Stimulated activated CD4-positive, alpha-beta T cell treated with anti-CD3 and anti-CD28 coated beads, Interleukin-4, amount 100 ng/mL, for 1 hour (primary cell): Measurements from ENCODE around the gene PAXIP1.

Source experiments
- DNase-seq: peaks from one replicate; pipeline ENCODE4 v3.0.0-alpha.2; 2020

The PAXIP1 gene

DNA sequence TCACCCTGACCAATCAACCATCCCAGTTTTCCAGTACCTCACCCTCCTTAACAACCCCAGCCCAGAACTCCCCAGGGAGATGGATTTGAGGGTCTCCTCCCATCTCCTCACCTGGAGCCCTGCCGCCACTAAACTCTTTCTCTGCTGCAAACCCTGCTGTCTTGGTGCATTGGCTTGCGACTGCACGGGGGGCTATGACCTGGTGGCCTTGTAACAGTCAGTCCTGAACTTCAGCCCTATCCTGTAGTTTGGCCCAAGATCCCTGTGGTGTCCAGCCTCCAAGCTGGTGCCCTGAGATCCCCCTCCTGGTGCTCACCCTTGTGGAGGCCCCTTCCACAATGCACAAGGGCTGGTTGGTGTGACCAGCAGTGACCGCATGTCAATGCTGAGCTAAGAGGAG, 91.9 kb downstream of the PAXIP1 start:
- DNase-seq, result no peak

DNA sequence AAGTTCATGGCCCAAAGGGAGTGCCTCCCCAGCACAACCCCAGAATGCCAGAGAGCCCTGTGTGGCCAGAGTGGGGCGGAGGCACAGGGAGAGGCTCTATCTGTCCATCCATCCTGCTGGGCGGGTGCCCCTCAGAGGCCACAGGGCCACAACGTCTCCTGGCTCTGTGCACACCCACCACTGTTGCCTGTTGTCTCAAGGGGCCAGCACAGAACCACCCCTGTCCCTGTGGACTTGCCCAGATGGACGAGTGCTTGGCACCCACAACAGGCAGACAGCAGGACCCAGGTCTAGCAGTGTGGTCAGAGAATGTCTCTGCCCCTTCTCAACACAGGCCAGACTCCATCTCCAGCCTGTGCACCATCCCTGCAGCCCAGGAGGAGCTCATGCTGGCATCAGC, 92.8 kb downstream of the PAXIP1 start:
- no peak for DNase-seq

DNA sequence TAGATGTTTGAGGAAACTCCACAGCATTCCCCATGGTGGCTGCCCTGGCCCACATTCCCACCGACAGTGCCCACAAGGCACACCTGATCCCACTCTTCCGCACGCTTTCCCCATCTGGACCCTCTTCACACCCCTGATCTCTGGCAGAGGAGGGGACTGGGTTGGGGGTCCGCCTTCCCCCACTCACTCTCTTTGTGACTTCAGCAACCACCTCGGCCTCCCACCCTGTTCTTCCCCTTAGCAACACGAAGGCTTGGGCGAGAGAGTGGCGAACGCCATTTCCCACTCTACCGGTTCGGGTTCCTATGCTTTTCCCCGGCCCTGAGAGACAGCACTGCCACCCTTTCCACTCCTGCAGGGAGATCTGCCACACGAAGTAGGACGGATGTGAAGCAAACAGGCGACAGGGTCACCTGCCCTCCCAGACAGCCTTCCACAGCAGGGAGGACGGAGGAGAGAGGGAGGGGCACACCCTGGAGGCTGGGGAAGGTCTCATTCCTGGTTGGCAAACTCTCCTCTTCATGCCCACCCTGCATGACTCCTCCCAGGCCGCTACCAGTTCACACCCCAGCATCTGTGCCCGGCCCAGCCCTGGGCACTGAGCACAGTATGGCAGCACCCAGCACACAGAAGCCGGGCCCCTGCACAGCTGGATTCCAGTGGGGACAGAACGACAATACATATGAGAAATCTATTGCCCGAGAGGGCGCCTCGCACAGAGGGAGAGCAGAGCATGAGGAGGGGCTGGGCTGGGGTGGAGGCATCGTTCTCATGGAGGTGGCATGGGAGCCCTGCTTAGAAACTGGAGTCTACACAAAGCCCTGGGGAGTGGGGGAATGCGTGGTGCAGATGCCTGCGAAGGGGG, 93.5 kb downstream of the PAXIP1 start:
- no peak for DNase-seq

DNA sequence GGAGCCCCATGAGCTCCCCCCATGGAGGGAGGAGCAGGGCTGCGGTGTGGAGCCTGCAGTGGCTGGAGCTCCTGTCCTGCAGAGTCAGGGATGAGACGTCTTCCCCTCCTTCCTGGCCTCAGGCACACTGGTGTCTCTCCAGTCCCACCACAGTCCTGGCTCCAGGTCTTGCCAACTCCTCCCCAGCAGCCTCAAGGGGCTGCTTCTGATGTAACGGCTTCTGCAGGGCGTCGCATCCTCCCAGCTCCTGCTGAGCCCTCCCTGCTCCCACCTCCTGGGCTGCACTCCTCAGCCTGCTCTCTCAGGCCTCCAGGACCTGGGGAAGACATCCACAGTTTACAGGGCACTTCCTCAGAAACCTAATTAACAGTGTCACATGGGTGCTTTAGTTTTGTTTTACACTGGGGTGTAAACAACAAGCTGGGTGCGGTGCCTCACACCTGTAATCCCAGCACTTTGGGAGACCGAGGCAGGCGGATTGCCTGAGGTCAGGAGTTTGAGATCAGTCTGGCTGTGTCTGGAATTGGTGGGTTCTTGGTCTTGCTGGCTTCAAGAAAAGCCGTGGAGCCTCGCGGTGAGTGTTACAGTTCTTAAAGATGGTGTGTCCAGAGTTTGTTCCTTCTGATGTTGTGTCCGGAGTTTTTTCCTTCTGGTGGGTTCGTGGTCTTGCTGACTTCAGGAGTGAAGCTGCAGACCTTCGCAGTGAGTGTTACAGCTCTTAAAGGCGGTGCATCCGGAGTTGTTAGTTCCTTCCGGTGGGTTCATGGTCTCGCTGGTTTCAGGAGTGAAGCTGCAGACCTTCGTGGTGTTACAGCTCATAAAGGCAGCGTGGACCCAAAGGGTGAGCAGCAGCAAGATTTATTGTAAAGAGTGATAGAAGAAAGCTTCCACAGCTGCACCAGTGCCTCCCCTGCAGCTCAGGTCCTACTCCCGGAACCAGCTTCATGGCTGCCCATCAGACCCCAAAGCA, 95.0 kb downstream of the PAXIP1 start:
- DNase-seq, result no peak

DNA sequence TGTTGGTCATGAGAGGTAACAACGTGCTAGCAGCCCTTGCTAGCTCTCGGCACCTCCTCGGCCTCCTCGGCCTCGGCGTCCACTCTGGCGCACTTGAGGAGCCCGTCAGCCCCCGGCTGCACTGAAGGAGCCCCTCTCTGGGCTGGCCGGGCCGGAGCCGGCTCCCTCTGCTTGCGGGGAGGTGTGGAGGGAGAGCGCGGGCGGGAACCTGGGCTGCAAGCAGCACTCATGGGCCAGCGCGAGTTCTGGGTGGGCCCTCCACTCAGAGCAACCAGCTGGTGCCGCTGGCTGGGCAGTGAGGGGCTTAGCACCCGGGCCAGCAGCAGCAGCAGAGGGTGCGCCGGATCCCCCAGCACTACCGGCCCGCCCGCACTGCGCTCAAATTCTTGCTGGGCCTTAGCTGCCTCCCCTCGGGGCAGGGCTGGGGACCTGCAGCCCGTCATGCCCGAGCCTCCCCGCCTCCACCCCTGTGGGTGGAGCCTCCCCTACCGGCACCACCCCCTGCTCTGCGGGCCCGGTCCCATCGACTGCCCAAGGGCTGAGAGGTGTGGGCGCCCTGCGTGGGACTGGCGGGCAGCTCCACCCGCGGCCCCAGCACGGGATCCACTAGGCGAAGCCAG, 96.1 kb downstream of the PAXIP1 start:
- no peak for DNase-seq

DNA sequence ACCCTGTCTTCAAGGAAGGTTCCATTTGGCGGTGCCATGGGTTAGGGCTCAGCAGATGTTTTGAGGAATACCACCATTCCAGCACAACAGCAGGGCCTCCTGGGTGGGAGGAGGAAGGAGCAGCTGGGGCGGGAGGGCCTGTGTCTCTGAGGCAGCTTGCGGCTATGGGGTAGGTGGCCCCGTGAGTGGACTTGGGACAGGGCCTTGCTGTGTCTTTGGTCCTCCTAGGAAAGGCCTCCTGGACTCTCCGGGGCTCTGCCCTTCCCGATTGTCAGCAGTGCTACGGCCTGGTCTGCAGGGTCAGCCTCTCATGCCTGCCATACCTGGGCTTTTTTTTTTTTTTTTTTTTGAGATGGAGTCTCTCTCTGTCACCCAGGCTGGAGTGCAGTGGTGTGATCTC, 96.7 kb downstream of the PAXIP1 start:
- DNase-seq, result no peak

DNA sequence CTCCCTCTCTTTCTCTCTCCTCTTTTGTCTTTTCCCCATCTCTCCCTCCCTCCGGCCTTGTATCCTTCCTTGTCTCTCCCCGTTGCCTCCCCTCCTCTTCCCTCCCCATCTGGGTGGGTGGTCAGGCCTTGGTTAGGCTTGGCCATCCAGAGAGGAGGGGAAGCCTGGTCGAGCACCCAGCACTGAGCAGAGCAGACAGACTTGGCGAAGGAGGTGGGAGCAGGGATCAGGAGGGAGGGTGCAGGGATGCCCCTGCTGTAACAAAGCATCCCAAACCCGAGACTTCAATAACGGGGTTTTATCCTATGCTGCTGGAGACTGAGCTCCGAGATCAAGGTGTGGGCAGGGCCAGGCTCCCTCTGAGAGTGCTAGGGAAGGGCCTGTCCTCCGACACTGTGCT, 97.3 kb downstream of the PAXIP1 start:
- no peak for DNase-seq

DNA sequence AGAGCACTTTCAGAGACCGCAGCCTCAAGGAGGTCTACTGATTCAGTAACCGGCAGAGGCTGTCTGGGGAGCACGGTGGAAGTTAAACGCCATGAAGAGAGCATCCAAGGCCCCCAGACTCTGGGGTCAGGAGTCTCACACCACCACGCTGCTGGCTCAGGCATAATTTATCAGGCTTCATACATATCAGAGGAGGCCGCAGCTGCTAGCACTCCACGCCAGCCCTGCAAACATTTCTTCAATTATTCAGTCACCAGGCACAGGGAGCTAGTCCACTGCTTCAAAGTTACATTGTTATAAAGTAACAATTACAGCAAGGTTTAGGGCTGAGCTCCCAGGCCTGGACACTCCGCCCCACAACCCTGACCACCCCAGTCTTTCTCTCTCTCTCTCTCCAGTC, 97.8 kb downstream of the PAXIP1 start:
- DNase-seq, result no peak

DNA sequence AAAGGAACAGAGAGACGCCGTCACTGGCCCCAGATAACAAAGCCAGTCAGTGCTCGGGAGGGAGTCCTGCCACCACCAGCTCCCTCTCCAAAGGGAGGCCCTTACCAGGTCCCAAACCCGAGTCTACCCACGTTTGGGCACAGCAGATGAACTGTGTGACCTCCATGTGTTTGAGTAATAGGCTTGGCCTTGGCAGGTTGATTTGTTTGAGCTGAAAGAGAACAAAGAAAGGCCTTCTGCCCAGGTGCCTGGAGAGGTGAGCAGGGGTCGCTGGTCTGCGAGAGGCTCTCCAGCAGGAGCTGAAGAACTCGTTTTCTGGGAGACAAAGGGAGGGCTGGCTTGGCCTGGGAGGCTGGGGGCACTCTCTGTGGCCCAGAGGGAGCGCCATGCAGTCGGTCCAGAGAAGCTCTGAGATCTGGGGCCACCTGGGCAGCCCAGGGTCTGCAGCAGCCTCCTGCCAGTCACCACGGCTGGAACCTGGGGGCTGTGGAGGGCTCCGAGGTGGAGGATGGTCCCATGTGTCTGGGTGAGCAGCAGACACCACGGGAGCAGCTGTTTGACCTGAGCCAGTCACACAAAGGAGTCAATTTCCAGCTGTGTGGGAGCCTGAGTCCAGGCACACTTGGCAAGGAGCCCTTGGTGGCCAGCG, 99.7 kb downstream of the PAXIP1 start:
- no peak for DNase-seq

DNA sequence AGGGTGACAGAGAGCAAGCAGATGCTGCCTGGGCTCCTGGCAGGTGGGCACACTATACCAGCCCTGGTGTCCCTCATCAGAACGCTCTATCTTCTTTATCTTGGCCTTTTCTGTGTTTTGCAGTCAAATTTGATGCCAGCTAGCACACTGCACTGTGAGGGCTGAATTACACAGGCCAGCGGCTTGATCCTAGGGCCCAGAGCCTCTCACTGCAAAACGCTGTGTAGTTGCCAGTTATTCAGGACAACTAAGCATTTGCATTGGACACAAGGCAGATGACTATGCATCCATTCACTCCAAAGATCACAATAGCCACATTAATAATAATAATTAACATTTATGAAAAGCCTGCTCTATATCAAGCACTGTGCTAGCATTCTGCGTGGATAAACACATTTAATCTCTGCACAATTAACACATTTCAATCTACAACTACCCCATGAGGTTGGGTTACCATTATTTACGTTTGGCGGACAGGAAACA, 100.3 kb downstream of the PAXIP1 start:
- no peak for DNase-seq

DNA sequence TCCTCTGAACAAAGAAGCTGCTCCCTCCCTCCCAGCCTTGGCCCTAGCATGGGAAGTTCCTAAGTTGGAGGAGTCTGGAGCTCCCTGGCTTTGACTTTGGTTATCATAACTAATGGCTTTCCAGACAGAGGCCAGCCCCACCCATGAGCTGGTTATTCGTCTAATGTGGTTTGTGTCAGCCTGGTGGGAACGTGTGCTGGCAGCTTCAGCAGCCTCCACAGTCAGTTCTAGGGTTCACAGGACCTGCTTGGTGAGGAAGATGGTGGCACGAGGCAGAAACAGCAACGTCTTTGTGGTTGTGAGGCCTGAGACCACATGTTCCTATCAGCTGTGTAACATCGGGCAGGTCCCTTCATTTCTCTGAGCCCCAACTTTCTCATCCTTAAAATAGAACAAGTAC, 103.1 kb downstream of the PAXIP1 start:
- no peak for DNase-seq

DNA sequence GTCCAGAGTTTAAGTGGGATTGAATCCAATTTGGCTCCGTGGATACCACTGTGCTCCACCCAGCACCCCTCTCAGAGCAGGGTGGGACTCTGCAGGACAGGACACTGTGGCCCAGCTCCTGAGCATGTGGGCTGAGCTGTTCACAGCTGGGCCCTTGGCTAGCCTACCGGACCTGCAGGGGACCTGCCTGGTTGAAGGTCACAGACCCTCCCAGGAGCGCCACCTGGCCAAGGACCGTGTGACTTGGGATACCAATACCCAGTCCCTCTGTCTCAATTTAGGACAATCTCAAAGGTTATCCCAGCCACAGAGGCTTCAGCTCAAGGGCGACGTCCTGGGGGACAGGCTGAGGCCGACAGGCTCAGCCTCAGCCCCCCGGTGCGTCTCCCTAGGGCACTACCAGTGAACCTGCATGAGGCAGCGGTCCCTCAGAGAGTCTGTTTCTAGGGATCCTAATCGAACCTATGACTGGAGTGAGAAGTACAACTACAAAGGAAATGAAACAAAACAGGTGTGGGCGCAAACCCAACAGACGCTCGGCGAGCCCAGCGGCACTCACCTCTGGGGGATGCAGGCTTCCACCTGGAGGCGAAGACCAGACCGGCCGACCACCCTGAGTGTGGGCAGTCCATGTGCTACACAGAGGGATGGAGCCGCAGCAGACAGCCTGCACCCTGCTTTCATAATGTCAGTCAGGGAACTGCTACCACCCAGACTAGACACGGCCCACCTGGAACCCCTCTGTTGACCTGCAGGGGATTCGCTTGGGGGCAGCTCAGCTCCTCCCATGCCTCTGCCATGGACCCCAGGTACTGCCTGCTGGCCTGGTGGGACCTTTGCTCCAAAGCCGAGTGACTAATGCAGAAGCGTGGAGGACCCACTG, 103.7 kb downstream of the PAXIP1 start:
- no peak for DNase-seq

DNA sequence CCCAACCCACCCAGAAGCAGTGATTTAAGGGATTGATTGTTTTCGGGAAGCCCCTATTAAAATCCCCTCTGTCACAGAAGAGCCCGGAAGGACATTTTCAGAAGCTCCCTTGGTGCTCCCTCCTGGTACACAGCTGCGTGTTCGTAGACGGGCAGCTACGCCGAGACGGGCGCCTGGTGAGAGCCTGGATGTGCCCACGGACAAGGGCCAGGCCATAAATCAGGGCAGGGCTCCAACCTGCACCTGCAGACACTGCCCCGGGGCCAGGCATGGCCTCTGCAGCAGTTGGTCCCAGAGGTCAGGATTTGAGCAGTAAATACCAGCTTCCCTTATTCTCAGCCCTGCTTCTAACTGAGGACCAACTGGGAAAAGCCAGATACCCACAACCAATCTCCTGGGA, 106.8 kb downstream of the PAXIP1 start:
- no peak for DNase-seq
